Limb (tissue), 2 donors: ENCODE measurements around the gene TNFAIP6.
"Not testable (repeated sequence)": the region's sequence is repeated elsewhere in the genome, so short reads cannot be mapped to it uniquely, and the experiment has no call there.

Experiments used
- DNase-seq, 2 donors: peaks; one replicate each; pipeline ENCODE4 v3.0.0-alpha.2; 2016; ENCODE audit errors: extremely low spot score in 2 of 2

TNFAIP6 gene, protein sequence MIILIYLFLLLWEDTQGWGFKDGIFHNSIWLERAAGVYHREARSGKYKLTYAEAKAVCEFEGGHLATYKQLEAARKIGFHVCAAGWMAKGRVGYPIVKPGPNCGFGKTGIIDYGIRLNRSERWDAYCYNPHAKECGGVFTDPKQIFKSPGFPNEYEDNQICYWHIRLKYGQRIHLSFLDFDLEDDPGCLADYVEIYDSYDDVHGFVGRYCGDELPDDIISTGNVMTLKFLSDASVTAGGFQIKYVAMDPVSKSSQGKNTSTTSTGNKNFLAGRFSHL

DNA sequence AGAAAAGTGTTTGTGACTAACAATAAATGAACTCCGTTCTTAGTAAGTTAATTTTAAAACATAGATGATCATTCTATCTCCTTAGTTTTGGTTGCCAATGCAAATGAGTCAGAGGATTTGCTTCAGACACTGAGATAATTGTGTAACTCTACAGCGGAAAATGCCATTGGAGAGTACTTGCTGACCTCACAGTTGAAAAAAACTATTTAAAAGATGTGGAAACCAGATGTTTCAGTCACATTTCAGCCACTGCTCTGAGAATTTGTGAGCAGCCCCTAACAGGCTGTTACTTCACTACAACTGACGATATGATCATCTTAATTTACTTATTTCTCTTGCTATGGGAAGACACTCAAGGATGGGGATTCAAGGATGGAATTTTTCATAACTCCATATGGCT, at the start of gene TNFAIP6:
TNFAIP6 (plus strand) TSS at position 234 of the 400 bp plus-strand sequence; CDS start at position 309, 75 bp downstream.
- DNase-seq = peak in 1 of 2 donors; percentile 89

DNA sequence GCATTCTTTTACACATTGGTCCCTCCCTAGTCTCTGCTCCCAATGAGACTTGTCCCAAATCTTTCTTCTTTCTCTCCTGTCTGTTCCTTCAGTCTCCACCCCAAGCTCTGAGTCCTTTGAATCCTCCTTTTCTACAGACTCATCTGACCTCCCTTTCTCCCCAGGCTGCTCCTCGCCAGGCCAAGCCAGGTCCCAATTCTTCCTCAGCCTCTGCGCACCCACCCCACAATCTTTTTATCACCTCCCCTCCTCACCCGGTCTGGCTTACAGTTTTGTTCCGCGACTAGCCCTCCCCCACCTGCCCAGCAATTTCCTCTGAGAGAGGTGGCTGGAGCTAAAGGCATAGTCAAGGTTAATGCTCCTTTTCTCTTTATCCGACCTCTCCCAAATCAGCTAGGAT, 47.1 kb upstream of the TNFAIP6 start:
- DNase-seq = not testable (repeated sequence)

DNA sequence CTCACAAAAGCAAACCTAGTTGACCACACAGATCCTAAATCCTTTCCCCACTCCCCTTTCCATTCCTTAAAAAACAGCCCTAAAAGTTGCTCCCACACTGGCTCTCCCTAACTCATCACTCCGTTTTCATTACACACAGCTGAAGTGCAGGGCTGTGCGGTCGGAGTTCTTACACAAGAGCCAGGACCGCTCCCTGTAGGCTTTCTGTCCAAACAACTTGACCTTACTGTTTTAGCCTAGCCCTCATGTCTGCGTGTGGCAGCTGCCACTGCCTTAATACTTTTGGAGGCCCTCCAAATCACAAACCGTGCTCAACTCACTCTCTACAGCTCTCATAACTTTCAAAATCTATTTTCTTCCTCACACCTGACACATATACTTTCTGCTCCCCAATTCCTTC, 45.0 kb upstream of the TNFAIP6 start:
- not testable (repeated sequence) for DNase-seq

DNA sequence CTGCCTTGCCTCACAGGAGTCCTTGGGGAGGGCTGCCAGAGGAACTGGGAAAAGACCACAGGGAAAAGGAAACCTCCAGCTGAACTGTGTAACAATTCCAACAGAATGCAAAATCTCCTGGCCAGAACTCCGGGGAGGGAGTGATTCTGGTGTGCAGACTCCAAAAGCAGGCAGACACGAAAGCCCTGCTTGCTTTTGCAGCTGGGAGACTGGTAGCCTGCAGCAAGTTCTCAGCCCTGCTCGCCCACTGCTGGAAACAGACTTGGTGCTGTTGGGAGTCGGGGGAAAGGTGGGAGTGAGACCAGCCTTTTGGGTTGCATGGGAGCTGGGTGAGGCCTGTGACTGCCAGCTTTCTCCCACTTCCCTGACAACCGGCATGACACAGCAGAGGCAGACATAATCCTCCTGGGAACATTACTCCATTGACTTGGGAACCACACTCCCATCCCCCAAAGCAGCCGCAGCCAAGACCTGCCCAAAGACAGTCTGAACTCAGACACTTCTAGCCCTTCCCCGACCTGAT, 42.0 kb upstream of the TNFAIP6 start:
- DNase-seq = no peak

DNA sequence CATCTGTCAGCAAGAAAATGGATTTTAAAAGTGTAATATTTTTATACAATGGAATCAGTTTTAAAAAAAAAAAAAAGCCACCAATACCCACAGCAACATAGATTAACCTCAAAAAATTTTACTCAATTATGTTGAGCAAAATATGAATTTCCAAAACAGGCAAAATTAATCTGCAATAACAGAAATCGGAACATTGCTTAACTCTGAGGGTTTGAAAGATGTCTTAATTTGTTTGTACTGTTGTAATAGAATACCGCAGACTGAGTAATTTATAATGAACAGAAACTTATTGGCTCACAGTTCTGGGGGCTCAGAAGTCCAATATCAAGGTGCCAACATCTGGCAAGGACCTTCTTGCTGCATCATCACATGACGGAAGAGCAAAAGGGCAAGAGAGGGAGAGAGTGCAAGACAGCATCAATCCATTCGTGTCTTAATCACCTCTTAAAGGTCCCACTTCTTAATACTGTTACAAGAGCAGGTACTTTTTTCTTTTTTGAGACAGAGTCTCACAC, 31.8 kb upstream of the TNFAIP6 start:
- DNase-seq = no peak

DNA sequence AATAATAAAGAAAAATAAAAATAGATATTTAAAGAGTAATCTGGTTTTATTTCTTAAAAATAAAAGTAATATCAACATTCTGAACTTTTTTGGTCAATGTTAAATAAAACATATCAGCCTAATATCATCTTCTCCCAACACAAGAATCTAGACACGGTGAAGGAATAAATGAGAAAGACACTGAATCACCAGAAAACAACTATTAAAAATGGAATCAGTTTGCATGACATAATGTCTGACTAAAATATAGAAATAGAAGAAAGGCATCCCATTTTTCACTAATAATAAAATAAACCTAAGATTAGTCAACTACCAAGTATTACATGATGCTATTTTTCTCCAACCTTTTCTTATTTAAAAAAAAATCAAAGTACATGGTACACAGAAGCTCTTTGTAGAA, 30.8 kb upstream of the TNFAIP6 start:
- no peak for DNase-seq

DNA sequence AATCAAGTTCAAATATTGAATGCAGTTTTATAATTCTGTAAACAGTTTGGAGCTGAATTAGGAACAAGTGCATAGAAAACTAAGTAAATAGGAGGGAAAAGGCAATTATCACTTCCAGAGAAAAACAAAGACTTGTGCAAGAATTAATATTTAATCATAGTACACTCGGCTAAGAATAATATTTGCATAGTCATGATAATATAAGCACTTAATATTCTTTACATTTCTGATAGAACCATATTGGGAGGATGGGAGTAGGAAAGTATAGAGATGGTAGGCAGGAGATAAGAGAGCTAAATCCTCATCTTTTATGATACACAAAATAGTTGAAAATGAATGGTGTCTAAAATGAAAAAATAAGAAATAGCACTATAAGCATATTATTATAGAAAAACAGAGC, 27.4 kb upstream of the TNFAIP6 start:
- DNase-seq = no peak

DNA sequence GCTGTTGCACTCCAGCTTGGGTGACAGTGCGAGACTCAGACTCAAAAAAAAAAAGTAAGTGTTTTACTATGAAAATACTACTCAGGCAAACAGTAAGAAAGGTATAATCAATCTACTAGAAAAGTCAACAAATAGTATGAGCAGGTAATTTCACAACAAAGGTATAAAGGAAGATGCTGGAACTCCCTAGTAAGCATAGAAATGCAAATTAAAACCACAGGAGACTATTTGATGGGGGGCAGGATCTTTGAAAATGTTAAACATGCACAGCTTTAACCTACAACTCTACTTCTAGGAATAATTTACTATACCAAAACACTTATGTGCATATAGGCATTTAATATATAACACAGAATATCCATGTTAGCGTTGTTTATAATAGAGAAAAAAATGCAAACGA, 24.3 kb upstream of the TNFAIP6 start:
- no peak for DNase-seq

DNA sequence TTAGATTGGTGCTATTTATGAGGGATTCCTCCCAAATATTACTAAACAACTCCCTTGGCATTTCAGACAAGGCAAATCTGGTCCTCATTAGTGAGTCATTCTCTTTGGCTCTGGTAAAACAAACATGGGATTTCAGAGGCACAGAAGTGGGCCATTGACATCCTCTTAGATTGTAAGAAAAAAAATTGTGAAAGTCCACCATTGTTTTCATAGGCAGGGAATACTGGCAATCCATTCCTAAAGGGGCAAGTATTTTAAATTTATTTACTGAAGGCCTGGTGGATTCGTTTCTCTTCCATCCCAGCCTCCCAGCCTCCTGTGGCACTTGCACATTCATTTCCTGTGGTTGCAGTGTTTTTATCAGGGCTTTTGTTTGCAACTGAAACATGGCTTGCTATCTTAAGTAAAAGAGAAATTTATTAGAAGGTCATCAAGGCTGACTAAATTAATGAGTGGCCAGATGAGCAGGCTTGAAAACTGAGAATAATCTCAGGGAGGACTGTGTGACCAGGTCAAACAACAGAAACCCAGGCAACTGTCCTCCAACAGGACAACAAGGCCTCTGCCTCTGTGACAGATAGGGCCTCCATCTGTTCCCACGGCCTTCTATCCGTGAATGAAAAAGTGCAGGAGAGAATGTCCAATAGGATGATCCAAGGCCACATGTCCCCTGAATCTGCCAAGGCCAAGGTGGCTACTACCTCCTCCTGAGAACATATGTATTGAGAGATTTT, 23.1 kb upstream of the TNFAIP6 start:
- peak in 1 of 2 donors; percentile 43 for DNase-seq

DNA sequence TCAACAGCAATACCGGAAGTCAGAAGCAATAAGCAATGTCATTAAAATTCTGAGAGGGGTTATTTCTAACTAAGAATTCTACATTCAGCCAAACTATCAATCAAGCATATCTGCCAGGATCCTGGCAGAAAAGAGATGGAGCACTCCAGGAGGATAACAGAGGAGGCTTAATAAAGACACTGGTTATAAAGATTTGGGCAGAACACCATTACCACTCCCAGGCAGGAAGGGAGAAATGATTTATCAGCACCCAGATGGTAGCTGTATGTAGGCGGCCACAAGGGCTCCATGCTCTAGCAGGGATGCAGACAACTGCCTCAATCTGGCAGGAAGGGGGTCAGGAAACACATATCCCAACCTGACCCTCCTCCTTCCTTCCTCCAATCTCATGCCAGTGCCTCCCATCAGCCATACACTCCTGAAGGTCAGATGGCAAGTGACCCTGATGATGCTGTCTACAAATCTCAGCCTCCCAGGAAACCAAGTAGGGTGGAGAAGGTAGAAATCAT, 20.5 kb upstream of the TNFAIP6 start:
- no peak for DNase-seq

DNA sequence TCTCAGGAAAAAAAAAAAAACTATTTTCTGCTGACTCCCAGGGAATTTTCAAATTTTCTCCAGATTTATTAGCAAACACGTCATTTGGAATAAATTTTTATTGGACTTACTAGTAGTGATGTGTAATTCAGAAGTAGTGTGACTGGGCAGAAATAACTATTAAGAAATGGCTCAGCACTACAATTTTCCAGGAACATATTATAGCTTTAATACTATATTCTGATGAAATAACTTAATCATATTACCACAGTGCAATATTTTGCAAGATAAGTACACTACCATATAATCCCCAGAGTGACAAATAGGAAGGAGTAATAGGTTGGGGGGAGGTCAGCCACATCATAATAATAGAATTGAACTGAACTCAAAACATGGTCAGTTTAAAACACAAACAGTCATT, 19.7 kb upstream of the TNFAIP6 start:
- DNase-seq = peak in 1 of 2 donors; percentile 26

DNA sequence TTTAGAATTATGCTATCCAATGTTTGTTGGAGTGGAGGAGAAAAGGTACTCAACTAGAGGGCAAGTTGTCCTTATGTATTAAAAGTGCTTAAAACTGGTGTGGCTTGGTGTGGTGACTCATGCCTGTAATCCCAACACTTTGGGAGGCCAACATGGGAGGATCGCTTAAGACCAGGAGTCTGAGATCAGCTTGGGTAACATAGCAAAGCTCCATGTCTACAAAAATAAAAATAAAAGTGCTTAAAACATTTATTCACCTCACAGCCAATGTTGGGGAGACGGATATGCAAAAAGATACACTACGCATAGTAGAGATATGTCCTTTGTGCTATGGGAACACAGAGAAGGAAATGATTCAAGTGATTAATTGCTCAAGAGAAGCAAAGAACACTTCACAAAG, 19.3 kb upstream of the TNFAIP6 start:
- DNase-seq = no peak

DNA sequence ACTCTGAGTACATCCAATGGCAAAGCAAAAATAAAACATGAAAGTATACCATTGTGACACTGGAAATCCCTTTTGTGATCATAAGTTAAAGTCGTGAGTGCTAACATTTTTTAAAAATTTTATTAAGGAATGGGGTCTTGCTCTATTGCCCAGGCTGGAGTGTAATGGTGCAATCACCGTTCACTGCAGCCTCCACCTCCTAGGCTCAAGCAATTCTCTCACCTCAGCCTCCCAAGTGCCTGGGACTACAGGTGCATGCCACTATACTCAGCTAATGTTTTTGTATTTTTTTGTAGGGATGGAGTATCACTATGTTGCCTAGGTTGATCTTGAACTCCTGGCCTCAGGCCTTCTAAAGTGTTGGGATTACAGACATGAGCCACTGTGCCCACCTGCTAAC, 14.3 kb upstream of the TNFAIP6 start:
- DNase-seq = no peak

DNA sequence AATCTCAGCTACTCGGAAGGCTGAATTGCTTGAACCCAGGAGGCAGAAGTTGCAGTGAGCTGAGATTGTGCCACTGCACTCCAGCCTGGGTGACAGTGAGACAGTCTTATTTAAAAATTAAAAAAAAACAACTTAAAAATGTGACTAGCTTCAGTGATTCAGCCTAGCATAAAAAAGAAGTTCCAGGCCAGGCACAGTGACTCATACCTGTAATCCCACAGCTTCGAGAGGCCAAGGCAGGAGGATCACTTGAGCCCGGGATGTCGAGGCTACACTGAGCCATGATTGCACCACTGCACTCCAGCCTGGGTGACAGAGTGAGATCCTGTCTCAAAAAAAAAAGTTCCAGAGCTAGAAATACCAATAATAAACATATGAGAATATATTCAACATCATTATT, 13.2 kb upstream of the TNFAIP6 start:
- not testable (repeated sequence) for DNase-seq

DNA sequence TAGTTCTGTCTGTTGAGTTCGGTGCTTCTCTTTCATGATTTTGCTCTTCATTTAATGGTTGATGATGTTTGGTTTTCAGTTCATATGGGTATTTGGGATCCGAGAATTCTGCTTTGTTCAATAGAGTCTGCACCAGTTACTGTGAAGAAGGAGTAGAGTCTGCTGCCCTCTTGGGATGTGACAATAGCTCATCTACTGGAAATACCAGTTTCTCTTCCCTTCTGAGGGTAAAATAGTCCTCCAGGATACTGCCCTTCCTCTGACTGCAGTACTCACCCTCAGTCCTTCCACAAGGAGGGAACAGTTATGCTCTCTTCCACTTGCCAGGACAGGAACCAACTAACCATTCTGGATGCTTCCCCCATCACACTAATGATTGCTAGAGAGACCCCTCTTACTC, 12.5 kb upstream of the TNFAIP6 start:
- no peak for DNase-seq

DNA sequence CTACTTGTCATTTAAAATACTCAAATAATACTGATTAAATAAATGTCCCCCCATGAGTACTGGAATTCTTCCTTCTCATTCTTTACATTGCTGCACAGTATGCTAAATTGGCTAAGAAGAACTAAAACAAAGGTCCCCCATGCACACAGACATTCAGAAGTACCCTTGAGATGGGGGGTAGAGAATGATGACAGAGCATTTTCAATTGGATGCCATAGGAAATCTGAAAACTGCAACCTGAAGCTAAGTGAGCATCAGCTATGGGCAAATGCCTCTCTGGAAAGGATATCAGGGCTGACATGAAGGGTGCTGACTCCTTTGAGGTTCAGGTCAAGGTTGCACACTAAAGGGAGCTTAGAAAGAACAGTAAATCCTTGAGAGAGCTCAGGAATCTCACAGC, 10.1 kb upstream of the TNFAIP6 start:
- no peak for DNase-seq

DNA sequence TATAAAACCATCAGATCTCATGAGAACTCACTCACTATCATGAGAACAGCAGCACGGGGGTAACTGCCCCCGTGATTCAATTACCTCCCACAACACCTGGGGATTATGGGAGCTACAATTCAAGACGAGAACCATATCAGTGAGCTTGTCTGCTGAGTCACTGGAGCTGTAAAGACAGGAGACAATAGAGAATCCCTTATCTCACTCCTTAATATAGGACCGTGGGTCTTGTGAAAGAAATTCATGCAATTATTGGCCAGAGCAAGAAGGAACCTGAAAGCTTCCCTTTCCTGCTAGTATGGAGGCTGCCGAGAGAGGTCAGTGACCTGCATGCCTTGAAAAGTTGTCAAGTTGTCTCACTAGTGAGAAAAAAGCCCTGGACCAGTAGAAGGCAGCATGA, 9.5 kb upstream of the TNFAIP6 start:
- no peak for DNase-seq

DNA sequence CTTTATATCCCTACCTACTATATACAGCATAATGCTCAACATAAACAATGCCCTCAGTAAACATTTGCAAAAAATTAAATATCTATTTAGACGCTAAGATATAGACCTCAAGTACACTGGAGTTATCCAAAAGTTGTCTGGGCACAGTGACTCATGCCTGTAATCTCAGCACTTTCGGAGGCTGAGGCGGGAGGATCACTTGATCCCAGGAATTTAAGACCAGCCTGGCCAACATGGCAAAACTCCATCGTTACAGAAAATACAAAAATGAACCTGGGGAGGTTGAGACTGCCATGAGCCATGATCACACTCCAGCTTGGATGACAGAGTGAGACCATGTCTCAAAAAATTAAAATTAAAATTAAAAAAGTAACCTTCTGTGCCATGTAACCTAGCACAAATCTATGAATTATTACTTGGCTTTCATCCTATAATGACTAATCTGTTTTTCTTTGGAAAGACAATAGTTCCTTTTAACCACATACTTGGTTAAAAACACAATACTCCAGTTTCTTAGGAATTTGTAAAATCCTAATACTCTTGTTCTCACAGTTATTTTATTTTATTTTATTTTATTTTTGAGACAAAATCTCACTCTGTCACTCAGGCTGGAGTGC, 6.7 kb upstream of the TNFAIP6 start:
- DNase-seq = no peak

DNA sequence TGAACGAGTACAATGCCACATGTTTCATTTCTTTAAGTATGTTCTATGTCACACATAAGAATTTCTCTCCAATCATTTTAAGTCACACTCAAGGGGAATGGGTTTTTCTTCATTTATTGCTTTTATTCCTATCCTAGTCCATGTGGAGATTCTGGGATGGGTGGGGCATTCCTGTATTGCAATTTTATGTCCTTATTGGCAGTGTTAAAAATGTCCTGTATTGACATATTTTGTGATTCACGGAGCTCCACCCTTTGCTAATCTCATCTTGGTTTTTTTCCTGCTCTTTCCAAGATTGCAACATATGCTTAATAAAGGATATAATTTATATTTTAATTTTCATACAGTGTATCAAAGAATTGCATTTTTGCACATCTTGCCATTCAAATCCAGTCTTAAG, 3.4 kb upstream of the TNFAIP6 start:
- DNase-seq = no peak

DNA sequence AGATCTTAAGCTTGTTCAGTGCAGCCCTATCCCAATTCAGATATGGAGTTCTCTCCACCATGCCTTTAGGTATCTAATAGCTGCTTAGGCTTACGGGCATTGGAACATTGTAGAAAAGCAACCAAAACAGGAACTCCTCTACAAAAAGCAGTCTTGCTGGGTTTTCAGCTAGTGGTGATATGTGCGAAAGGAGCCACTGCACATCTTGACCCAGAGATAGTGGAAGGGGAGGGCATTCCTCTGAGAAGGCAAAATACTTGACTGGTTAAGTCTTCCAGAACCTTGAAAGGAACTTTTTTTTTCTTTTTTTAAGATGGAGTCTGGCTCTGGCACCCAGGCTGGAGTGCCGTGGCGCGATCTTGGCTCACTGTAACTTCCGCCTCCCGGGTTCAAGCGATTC, 2.6 kb upstream of the TNFAIP6 start:
- DNase-seq = no peak

DNA sequence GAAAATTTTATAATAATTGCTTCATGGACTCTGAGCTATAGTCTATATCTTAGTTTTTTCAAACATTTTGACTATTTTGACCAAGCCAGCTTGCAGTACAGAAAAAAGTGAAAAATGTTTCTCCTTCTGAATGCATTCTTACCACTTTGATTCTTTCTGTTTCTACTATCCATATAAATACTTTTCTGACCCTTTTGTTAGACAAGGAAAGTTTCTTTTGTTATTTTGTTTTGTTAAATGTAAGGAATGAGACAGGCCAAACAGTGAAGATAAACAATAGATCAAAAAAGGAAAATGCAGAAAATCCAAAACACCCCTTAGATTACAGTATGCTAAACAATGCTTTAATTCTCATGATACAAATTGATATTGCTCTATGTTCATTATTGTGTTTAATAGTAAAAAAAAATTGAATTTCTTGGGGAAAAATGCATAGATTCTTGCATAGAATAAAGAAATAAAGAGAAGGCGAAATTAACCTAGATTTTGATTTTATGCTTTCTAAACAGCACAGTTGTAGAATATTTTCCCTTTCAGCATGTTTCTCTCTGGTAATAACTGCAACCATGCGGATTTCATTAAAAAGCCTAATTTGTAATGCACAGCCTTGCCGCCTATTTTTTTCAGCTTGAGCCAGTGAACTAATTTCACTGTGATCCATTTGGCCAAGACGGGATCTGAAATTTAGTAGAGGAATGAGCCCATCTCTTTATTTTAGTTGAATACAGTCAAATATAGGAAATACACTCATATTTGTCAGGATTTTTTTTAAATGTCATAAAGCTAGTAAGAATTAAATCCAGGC, 976 bp downstream of the TNFAIP6 start:
- no peak for DNase-seq
